Omental fat pad (tissue), 4 donors: ENCODE results near the gene CAPG. TPM values are rescaled to one million over a fixed set of nuclear protein-coding genes. Genes with fewer than 3 reads are reported as not detected.
"Not testable (repeated sequence)": the region's sequence is repeated elsewhere in the genome, so short reads cannot be mapped to it uniquely, and the experiment has no call there.

Experiments used
- ATAC-seq: fragments of 150-250 bp; one replicate; pipeline ENCODE4 v1.9.1; 2016; ENCODE audit warnings: mild to moderate bottlenecking, moderate library complexity; ENCODE audit not compliant: low FRiP score
- DNase-seq: peaks from one replicate; pipeline ENCODE4 v3.0.0-alpha.2; 2019; ENCODE audit warnings: low spot score
- total RNA-seq, 4 donors: library from RNA; depleted of rRNA; stranded (reverse); fragments of >200 nt; gene quantifications; one replicate each; pipeline ENCODE4 v1.1.0, GENCODE V29; 2016
- TF ChIP-seq, protein P1 (sequence below), 3 donors: fragments of 450-650 bp; IDR thresholded peaks; one replicate each; pipeline ENCODE4 v1.5.1; 2016 to 2017; ENCODE audit warnings: antibody characterized with exemption in 3 of 3, mild to moderate bottlenecking in 3 of 3, moderate library complexity in 2 of 3

Gene CAPG
- total RNA-seq, 4 donors from 2014 or later, result 32.3 to 190 (median 99.5) TPM

DNA sequence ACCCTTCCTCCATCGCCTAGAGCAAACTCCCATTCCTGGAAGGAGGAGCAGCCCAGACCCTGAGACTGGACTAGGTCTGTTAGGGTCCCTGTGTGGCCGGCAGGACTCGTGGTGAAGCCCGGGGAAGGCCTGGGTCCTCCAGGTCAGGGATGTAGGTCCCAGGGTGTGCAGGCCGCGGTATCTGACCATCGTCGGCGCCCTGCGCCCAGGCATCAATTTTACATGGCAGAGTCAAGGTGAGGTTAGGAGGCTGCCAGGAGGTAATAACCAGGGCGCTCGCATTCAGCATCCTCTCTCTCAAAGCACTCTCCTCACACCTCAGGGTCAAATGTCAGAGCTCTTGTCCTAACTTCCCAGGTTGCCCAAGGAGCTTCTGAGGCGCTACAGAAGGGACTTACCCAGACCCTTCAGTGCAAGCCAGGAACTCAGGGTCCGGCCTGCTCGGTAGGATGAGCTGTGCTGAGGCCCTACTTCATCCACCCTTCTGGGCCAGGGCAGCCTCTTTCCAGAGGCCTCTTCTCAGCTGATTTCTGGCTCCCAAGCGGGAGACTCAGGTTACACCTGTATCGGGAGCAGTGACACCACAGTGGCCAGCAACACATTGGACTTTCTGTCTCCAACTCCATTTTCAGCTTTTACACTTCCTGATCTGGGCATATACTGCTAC is 9.0 kb upstream of the CAPG start:
- TF ChIP-seq, protein P1, sequence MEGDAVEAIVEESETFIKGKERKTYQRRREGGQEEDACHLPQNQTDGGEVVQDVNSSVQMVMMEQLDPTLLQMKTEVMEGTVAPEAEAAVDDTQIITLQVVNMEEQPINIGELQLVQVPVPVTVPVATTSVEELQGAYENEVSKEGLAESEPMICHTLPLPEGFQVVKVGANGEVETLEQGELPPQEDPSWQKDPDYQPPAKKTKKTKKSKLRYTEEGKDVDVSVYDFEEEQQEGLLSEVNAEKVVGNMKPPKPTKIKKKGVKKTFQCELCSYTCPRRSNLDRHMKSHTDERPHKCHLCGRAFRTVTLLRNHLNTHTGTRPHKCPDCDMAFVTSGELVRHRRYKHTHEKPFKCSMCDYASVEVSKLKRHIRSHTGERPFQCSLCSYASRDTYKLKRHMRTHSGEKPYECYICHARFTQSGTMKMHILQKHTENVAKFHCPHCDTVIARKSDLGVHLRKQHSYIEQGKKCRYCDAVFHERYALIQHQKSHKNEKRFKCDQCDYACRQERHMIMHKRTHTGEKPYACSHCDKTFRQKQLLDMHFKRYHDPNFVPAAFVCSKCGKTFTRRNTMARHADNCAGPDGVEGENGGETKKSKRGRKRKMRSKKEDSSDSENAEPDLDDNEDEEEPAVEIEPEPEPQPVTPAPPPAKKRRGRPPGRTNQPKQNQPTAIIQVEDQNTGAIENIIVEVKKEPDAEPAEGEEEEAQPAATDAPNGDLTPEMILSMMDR (IDR thresholded peaks at IDR 0.05), result no peak
- DNase-seq (no peak), ATAC-seq (no peak)

DNA sequence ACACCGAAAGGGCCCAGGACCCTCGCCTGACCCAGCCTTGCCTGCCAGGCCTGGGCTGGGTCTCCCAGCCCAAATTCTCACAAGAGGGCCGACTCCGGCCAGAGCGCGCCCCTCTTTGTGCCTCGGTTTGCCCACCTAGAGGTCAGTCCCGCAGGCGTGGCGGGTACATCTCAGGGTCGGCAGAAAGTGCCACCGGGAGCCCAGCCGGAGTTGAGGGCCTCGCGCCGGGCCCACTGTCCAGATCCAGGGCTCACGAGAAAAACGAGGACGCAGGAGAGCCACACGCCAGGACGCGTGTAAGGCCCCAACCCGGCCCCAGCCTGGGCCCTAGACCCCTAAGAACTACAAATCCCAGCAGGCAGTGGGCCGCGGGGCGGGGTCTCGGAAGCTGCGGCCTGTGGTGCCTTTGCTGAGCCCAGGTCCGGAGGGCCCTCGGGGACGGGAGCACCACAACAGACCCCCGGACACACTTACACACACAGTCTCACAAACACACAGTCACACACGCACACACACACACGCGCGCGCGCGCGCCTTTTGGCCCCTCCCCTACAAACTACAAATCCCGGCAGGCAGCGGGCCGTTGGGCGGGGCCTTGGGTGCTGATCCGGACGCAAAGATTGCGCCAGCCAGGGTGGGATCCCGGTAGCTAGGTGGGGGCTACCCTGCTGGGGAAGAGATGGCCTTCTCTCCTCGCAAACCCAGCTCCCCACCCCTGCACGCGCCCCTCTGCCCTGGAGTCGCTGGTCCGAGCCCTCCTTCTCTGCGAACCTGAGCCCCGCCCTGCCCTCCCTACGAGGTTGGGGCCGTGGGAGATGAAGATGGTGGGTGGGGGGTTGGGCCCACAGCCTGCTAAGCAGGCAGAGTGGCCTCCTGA is 8.2 kb upstream of the CAPG start, which contains the start of gene SH2D6:
TSS of gene SH2D6 (plus strand) at position 583 of the 877 bp plus-strand sequence. CDS start 10,752 bp downstream, outside the sequence.
- DNase-seq (peak; percentile 70), ATAC-seq (peak; percentile 55)
- TF ChIP-seq, protein P1 (IDR thresholded peaks at IDR 0.05), result no peak

DNA sequence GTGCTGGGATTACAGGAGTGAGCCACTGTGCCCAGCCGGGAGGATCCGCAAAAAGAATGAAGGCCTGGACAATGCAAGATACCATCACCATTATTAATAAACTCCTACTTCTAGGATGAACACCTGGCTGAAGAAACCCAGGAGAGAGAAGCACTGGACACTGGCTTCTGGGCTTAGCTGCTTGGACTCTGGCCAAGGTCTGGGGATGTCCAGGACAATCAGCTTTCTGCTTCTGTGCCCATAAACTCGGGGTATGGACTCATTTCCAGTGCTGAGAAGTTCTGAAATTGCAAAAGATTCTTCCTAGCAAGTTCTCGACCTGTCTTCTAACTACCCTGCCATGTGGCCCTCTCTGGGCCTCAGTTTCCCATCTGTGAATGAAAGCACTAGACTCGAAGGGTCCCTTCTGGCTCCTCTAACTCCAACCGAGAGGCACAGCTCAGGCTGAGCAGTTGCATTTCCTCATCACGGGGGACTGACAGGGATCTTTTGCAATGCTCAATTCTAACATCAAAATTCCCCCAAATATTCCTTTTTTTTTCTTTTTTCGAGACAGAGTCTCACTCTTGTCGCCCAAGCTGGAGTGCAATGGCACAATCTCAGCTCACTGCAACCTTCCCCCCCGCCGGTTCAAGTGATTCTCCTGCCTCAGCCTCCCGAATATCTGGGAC is 5.9 kb upstream of the CAPG start:
- DNase-seq (no peak), ATAC-seq (no peak)
- TF ChIP-seq, protein P1 (IDR thresholded peaks at IDR 0.05), result no peak

DNA sequence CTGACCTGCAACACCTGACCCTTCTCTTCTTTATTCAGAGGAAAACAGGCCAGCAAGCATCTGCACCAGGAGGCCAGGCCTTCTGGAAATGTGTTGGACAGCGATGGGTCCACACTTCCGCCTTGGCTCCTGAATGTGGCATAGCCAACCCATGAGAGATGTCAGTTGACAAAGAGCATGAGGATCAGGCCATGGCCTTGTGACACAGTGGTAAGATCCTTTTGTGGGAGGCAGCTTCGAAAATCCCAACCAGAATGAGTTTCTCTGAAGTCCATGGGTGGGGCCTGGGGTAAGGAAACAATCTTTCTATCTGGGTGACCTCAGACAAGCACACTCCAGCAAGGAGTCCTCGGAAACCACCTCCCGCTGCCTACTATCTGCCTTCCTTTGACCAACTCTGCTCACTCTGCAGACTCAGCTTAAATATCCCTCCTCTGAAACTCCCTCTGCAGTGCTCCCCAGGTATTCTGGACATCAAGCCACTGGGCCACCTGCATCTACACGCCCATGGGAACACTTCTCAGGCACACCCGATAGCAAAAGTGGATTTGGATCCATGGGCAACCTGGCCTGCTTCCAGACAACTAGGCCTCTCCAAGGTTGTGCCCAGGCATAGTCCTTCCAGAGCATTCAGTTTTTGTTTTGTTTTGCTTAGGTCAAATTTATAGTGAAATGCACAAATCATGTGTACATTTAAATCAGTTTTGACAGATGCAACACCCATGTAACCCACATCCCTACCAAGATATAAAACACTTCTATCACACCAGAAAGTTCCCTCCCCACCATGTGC is 4.8 kb upstream of the CAPG start:
- DNase-seq (no peak), ATAC-seq (no peak)
- TF ChIP-seq, protein P1 (IDR thresholded peaks at IDR 0.05), result no peak

DNA sequence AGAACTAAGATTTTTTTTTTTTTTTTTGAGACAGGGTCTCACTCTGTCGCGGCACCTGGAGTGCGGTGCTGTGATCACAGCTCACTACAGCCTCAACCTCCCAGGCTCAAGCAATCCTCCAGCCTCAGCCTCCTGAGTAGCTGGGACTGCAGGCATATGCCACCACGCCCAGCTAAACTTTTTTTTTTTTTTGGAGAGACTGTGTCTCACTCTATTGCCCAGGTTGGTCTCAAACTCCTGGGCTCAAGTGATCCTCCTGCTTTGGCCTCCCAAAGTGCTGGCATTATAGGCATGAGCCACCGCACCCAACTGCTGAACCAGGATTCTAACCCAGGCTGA is 4.2 kb upstream of the CAPG start:
- not testable (repeated sequence) for ATAC-seq

DNA sequence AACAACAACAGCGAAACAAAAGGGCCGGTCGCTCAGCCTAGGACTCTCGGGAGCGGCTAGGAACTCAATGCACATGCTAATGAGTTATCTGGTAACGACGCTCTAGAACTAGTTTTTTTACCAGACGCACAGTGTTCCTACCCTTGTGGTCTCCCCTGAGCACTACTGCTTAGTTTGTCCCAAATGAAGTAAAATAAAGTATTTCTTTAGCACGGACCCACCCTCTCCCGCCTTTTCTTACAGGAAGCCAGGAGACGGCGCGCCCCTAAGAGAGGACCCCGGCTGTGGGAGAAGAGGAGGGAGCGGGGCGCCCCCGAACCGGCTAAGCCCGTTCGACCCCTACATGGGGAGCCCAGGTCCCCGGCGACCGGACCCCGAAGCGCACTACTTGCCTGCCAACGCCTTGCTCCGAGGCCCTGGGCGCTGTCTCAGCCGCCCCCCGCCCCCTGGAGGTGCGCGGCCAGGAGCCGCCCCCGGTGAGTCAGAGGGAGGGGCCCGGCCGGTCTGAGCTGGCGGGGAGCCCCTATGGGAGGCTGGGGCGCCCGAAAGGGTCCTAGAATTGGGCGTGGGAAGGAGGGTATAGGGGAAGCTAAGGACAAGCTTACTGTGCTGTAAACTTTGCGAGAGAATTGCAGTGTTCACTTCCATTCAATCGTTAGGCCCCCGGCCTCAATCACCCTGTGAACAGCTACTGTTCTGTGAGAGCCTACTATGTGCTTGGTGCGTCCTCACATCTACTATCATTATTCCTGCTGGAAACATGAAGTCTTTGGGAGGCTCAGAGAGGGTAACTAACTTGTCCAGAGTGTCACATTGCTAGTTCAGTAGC is 3.6 kb upstream of the CAPG start:
- TF ChIP-seq, protein P1 (IDR thresholded peaks at IDR 0.05), result no peak
- ATAC-seq (peak; percentile 73), DNase-seq (no peak)

More for the DNA sequence above, 4.2 kb upstream of the CAPG start:
- DNase-seq, result not testable (repeated sequence)
